Liver (tissue), 9 donors: ENCODE measurements around the gene IL1A. TPM values are rescaled to one million over a fixed set of nuclear protein-coding genes. Genes with fewer than 3 reads are reported as not detected.

ENCODE experiments used
- DNase-seq: peaks from one replicate; pipeline ENCODE4 v3.0.0-alpha.2; 2017; ENCODE audit warnings: low spot score
- H3K27ac ChIP-seq, 2 donors: one replicate each; pipeline ENCODE4 v1.7.0; 2013; ENCODE audit warnings: inconsistent platforms in 2 of 2, low read length in 2 of 2, control low read depth in 1 of 2, low read depth in 1 of 2, mild to moderate bottlenecking in 1 of 2
- H3K27me3 ChIP-seq, 4 donors: one replicate each; pipeline versions ENCODE4 v1.6.1 to v1.7.0; 2013; ENCODE audit warnings: low read length in 3 of 4, inconsistent platforms in 1 of 4, mild to moderate bottlenecking in 1 of 4, moderate library complexity in 1 of 4; ENCODE audit not compliant: control insufficient read depth in 4 of 4, insufficient read depth in 4 of 4
- H3K36me3 ChIP-seq, 4 donors: one replicate each; pipeline versions ENCODE4 v1.6.1 to v1.7.0; 2013; ENCODE audit warnings: low read length in 3 of 4, mild to moderate bottlenecking in 3 of 4, low read depth in 1 of 4, moderate library complexity in 1 of 4; ENCODE audit not compliant: control insufficient read depth in 4 of 4, insufficient read depth in 3 of 4
- H3K4me1 ChIP-seq, 4 donors: one replicate each; pipeline versions ENCODE4 v1.6.1 to v1.7.0; 2013; ENCODE audit warnings: low read length in 3 of 4, mild to moderate bottlenecking in 3 of 4, moderate library complexity in 1 of 4; ENCODE audit not compliant: control insufficient read depth in 4 of 4, insufficient read depth in 4 of 4
- H3K4me3 ChIP-seq, 3 donors: one replicate each; pipeline versions ENCODE4 v1.6.1 to v1.7.0; 2013; ENCODE audit warnings: low read length in 3 of 3, control low read depth in 1 of 3, low read depth in 1 of 3, mild to moderate bottlenecking in 1 of 3
- H3K9ac ChIP-seq, 2 donors: one replicate each; pipeline ENCODE4 v1.7.0; 2013; ENCODE audit warnings: low read length in 2 of 2, mild to moderate bottlenecking in 2 of 2, moderate library complexity in 2 of 2, control low read depth in 1 of 2, low read depth in 1 of 2
- H3K9me3 ChIP-seq, 4 donors: one replicate each; pipeline versions ENCODE4 v1.6.1 to v1.7.0; 2013; ENCODE audit warnings: low read length in 3 of 4; ENCODE audit not compliant: control insufficient read depth in 4 of 4
- ATF3 ChIP-seq: IDR thresholded peaks from 2 replicates; pipeline ENCODE4 v1.6.1; 2016; ENCODE audit warnings: antibody characterized with exemption
- CTCF ChIP-seq: fragments of 150-350 bp; IDR thresholded peaks from 2 replicates; pipeline ENCODE4 v1.5.1; 2017; ENCODE audit warnings: improper control_type of control experiment, low read depth, low read length; ENCODE audit not compliant: missing input control
- EGR1 ChIP-seq, 2 donors: IDR thresholded peaks; 2 replicates each; pipeline ENCODE4 v1.6.1; 2016 to 2018; ENCODE audit warnings: antibody characterized with exemption in 2 of 2, low read depth in 2 of 2
- FOXA1 ChIP-seq: IDR thresholded peaks from 2 replicates; pipeline ENCODE4 v1.6.1; 2016; ENCODE audit warnings: antibody characterized with exemption
- FOXA2 ChIP-seq: IDR thresholded peaks from 2 replicates; pipeline ENCODE4 v1.6.1; 2016; ENCODE audit warnings: antibody characterized with exemption
- GABPA ChIP-seq, 2 donors: IDR thresholded peaks in 1 of 2; conservative IDR thresholded peaks in 1 of 2; 2 replicates each; pipeline ENCODE4 v1.6.1; 2016; ENCODE audit warnings: antibody characterized with exemption in 2 of 2, mild to moderate bottlenecking in 1 of 2, moderate library complexity in 1 of 2
- HNF4A ChIP-seq, 2 donors: conservative IDR thresholded peaks; 2 replicates each; pipeline ENCODE4 v1.6.1; 2016; ENCODE audit warnings: antibody characterized with exemption in 2 of 2, mild to moderate bottlenecking in 2 of 2
- HNF4G ChIP-seq: IDR thresholded peaks from 2 replicates; pipeline ENCODE4 v1.6.1; 2016; ENCODE audit warnings: antibody characterized with exemption
- JUND ChIP-seq, 2 donors: IDR thresholded peaks; 2 replicates each; pipeline ENCODE4 v1.6.1; 2016; ENCODE audit warnings: antibody characterized with exemption in 2 of 2
- MAX ChIP-seq: IDR thresholded peaks from 2 replicates; pipeline ENCODE4 v1.6.1; 2016; ENCODE audit warnings: antibody characterized with exemption
- NR2F2 ChIP-seq: IDR thresholded peaks from 2 replicates; pipeline ENCODE4 v1.6.1; 2016; ENCODE audit warnings: antibody characterized with exemption
- RAD21 ChIP-seq, 2 donors: IDR thresholded peaks; 2 replicates each; pipeline ENCODE4 v1.6.1; 2016; ENCODE audit warnings: antibody characterized with exemption in 2 of 2, mild to moderate bottlenecking in 2 of 2
- REST ChIP-seq: IDR thresholded peaks from 2 replicates; pipeline ENCODE4 v1.6.1; 2016; ENCODE audit warnings: antibody characterized with exemption, mild to moderate bottlenecking
- RXRA ChIP-seq, 2 donors: IDR thresholded peaks; 2 replicates each; pipeline ENCODE4 v1.6.1; 2017 to 2018; ENCODE audit warnings: antibody characterized with exemption in 2 of 2, mild to moderate bottlenecking in 1 of 2
- SP1 ChIP-seq: IDR thresholded peaks from 2 replicates; pipeline ENCODE4 v1.6.1; 2018; ENCODE audit warnings: antibody characterized with exemption, mild to moderate bottlenecking
- TAF1 ChIP-seq: conservative IDR thresholded peaks from 2 replicates; pipeline ENCODE4 v1.6.1; 2016; ENCODE audit warnings: antibody characterized with exemption, mild to moderate bottlenecking
- YY1 ChIP-seq: IDR thresholded peaks from 2 replicates; pipeline ENCODE4 v1.6.1; 2016; ENCODE audit warnings: antibody characterized with exemption, mild to moderate bottlenecking
- ZBTB33 ChIP-seq: IDR thresholded peaks from 2 replicates; pipeline ENCODE4 v1.6.1; 2016; ENCODE audit warnings: antibody characterized with exemption
- WGBS: extraction: QIAGEN DNeasy Blood & Tissue Kit; methylation state at CpG from one replicate; pipeline ENCODE4 v1.1.7; 2013; 5-methylcytosine and 5-hydroxymethylcytosine counted together
- polyA plus RNA-seq, 2 donors: library from polyadenylated mRNA; stranded (reverse) in 1 of 2; unstranded in 1 of 2; fragments of 200-250 nt in 1 of 2; fragments of >200 nt in 1 of 2; fragmentation: Nextera tagmentation in 1 of 2; extraction: Ambion mirVana in 1 of 2; gene quantifications; one replicate each; pipeline versions ENCODE4 v1.2.1 to v1.2.3, GENCODE V29; 2013 to 2015
- total RNA-seq, 2 donors: library from RNA; depleted of rRNA; stranded (reverse); fragments of >200 nt; gene quantifications; one replicate each; pipeline ENCODE4 v1.2.3, GENCODE V29; 2014
- donor health status: healthy.
- donor health status: healthy.
- donor health status: healthy.
- donor health status: healthy.
- donor health status: healthy.

The IL1A gene
- total RNA-seq (under 1 TPM in 1 of 2 donors, not detected in 1; 0.05 TPM), polyA plus RNA-seq (not detected)

- Histone ChIP-seq H3K4me1 (no peaks in the 10 kb centered on the region), H3K9ac (no peak within 1 kb of the TSS), H3K27ac (no peak within 1 kb of the TSS), H3K4me3 (no peak within 1 kb of the TSS), H3K36me3 (no peaks in the 10 kb centered on the region), H3K27me3 (no peaks in the 10 kb centered on the region), H3K9me3 (no peaks in the 10 kb centered on the region)
- no peak for DNase-seq
- WGBS: 57% methylated on average over 13 of the region's 13 CpGs
- no peak for TF ChIP-seq RXRA (IDR thresholded peaks at IDR 0.05)
- TF ChIP-seq ZBTB33: no peak
- TF ChIP-seq NR2F2: no peak
- TF ChIP-seq RAD21 (IDR thresholded peaks at IDR 0.05): no peak
- no peak for TF ChIP-seq YY1
- no peak for TF ChIP-seq GABPA (IDR thresholded peaks at IDR 0.05 in 1 of 2, conservative IDR thresholded peaks at IDR 0.05 in 1 of 2)
- TF ChIP-seq HNF4G: no peak
- no peak for TF ChIP-seq ATF3
- no peak for TF ChIP-seq TAF1
- TF ChIP-seq FOXA1: no peak
- TF ChIP-seq EGR1 (IDR thresholded peaks at IDR 0.05; ENCODE audit: low read depth in 2 of 2): no peak
- TF ChIP-seq MAX: no peak
- no peak for TF ChIP-seq CTCF
- TF ChIP-seq FOXA2: no peak
- TF ChIP-seq SP1: no peak
Measured at GRCh38 chr2:112784199-112785189, at the start of gene IL1A. IL1A (minus strand) TSS chr2:112784493; CDS start chr2:112783770, 723 bp downstream.

- H3K27me3 ChIP-seq: no peaks in the 10 kb centered on the region
- peak overlapping the region in 1 of 2 donors; percentile 9 for H3K27ac ChIP-seq
- H3K9me3 ChIP-seq: no peaks in the 10 kb centered on the region
- H3K36me3 ChIP-seq: no peaks in the 10 kb centered on the region
- H3K4me3 ChIP-seq: no peak overlapping the region
- DNase-seq: no peak
- H3K9ac ChIP-seq: no peak overlapping the region
- peaks cover 3 to 10% (median 8%) of the 10 kb centered on the region in 4 donors for H3K4me1 ChIP-seq
- no peak for TF ChIP-seq REST
- TF ChIP-seq MAX: no peak
- no peak for TF ChIP-seq EGR1 (IDR thresholded peaks at IDR 0.05; ENCODE audit: low read depth in 2 of 2)
- TF ChIP-seq GABPA (IDR thresholded peaks at IDR 0.05 in 1 of 2, conservative IDR thresholded peaks at IDR 0.05 in 1 of 2): no peak
- no peak for TF ChIP-seq CTCF
- no peak for TF ChIP-seq HNF4G
- no peak for TF ChIP-seq TAF1
- TF ChIP-seq JUND (IDR thresholded peaks at IDR 0.05): no peak
- TF ChIP-seq YY1: no peak
- TF ChIP-seq FOXA2: no peak
- no peak for TF ChIP-seq ATF3
- TF ChIP-seq HNF4A (conservative IDR thresholded peaks at IDR 0.05): no peak
- no peak for TF ChIP-seq RAD21 (IDR thresholded peaks at IDR 0.05)
Measured at GRCh38 chr2:112833976-112834375, 49.7 kb upstream of the IL1A start.
